ENCODE measurements around the gene PER2.
"Not testable (repeated sequence)": the region's sequence is repeated elsewhere in the genome, so short reads cannot be mapped to it uniquely, and the experiment has no call there.

The PER2 gene

DNA sequence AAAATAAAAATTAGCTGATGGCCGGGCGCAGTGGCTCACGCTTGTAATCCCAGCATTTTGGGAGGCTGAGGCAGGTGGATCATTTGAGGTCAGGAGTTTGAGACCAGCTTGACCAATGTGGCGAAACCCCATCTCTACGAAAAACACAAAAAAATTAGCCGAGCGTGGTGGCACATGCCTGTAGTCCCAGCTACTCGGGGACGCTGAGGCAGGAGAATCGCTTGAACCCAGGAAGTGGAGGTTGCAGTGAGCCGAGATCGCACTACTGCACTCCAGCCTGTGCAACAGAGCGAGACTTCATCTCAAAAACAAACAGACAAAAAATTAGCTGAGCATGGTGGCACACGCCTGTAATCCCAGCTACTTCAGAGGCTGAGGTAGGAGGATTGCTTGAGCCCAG is 22.3 kb upstream of the PER2 start:
- DNase-seq (ENCODE audit: insufficient read length, low spot score); FAIRE-seq: not testable (repeated sequence)

DNA sequence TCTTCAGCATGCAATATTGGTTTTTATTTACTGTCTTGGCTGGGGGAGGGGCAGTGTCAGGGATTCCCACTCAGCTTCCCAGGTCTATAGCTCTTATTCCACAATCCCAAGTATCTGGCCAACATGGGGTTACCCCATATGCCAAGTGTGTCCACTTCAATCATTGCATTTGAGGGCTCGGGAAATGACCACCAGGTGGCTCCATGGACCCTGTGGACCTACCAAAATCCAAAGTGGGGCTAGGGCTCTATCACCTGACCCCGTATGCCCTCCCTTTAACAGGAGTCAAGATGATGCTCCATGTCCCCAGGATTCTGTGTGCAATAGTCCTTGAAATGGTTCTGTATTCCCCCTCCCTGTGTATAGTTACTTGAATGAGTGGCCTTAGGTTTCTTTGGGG is 19.8 kb upstream of the PER2 start:
- DNase-seq (ENCODE audit: insufficient read length, low spot score) = no peak
- FAIRE-seq = no peak

DNA sequence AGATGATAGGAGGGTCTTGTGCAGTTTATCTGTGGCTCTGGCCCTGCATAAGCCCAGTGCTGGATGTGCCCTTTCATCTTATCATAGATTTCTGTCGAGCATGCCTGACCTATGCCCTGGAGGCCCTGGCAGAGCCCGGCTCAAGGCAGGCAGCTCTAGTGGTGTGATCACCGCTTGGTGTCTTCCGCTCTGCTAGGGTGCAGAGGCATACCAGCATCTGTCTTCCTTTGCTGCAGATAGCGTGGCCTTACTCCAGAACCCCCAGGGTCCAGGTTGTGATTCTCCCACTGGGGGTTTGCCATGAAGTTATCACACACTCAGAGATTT is 18.2 kb upstream of the PER2 start:
- no peak for FAIRE-seq
- no peak for DNase-seq (ENCODE audit: insufficient read length, low spot score)

DNA sequence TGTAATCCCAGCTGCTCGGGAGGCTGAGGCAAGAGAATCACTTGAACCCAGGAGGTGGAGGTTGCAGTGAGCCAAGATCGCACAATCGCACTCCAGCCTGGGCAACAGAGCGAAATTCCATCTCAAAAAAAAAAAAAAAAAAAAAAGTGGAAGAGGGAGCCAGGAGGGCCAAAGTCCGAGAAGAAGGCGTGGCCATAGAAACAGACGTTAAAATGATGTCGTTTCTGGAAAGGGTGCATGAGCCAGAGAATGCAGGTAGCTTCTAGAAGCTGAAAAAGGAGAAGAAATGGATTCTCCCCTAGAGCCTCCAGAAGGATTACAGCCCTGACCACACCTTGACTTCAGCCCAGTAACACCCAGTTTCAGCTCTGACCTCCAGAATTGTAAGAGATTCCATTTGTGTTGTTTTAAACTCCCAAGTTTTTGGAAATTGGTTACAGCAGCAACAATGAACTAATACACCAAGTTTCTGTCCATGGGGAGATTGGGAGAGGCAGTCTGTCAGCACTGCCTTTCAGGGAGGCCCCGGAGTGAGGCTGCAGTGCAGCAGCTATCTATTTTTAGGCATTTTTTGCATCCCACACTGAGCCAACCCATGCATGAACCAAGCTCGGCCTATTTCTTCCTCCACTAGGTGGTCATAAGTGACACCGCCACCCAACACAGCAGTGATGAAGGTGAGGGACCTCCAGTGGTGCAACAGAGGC is 17.7 kb upstream of the PER2 start:
- no peak for DNase-seq (ENCODE audit: insufficient read length, low spot score)
- FAIRE-seq = no peak

DNA sequence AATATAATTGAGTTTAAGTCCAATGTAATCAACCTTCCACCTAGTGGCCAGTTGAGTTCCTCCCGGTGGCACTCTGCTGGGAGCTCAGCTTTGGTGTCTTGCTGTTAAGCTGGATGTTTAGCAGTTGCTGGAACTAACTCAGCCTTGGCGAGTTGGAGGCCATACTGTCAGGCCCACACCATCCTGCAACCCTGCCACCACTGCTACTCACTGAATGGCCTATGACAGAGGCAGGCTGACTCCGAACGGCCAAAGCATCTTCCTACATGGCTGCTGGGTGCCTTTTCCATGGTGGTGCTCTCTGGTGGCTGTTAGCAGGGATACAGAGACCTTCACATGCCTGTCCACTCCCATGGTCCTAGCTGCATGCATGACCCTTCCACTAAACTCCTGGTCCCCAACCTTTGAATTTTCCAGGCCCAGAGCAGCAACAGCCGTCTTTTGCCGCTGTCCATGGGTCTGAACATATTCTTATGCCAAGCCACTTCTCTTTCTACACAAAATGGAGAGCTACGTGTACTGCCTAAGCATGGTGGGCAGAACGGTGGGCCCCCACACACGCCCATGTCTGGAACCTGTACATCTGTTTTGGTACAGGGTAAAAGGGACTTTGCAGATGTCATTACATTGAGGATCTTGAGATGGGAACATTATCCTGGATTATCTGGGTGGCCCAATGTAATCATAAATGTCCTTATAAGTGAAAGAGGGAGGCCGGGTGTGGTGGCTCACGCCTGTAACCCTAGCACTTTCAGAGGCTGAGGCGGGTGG is 16.9 kb upstream of the PER2 start:
- FAIRE-seq = peak; percentile 55
- DNase-seq (ENCODE audit: insufficient read length, low spot score) = no peak

- DNase-seq (ENCODE audit: insufficient read length, low spot score) (no peak), FAIRE-seq (no peak)
Observed at GRCh38 chr2:238304116-238304515, 15.7 kb upstream of the PER2 start.

DNA sequence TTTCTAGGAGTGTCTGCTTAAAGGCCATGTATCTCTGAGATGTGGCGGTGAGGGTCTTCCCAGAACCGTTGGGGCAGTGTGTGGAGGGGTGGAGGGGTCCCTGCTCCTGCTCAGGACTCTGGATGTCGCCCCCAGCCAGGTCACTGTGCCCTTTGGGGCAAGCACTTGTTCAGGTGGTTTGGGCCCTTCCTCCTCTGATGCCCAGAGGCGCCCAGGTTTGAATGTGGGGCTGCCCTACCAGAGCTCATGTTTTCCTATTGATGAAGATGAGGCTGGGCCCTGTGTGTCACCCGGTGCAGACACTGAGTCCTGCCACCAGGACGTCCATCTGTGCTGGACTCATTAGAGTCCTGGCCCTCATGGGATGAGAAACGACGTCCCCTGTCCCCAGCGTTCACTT is 14.3 kb upstream of the PER2 start:
- FAIRE-seq (no peak), DNase-seq (ENCODE audit: insufficient read length, low spot score) (no peak)

DNA sequence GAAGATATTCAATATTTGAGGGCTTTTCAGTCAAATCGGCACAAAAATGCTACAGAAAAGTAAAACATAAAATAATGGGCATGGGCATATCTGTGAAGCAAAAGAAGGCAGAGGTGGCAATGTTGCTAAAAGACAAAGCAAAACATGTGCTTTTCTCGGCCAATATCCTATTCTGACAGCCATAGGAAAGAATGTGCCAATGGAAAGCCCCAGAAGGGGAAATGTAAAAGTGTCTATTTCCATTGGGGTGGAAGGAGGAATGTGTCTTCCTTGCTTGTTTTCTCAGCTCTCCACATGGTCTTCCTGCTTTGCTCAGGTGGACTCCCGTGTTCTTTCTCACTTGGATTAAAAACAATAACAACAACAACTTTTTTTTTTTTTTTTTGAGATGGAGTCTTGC is 13.7 kb upstream of the PER2 start:
- DNase-seq (ENCODE audit: insufficient read length, low spot score) (no peak), FAIRE-seq (no peak)

DNA sequence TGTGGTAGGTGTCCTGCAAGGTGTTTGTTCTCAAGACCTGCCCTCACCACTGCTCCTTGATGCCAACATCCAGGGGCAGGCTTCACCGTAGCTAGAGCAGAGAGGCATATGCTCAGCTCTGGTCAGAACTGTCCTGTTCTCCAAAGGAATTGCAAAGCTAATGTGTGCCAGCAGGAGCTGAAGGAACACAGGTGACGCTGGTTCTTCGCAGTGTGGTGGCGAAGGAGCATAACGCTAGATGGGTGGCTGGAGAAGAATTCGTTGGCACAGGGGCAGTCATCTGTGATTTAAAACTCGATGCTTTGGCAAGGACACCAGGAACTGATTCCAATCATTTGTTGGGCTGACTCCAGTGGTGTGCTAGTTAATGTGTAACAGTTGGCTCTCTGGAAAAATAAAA is 11.4 kb upstream of the PER2 start:
- DNase-seq (ENCODE audit: insufficient read length, low spot score) (no peak), FAIRE-seq (no peak)

- DNase-seq (ENCODE audit: insufficient read length, low spot score) (no peak), FAIRE-seq (no peak)
Observed at GRCh38 chr2:238296638-238297457, 8.4 kb upstream of the PER2 start.

DNA sequence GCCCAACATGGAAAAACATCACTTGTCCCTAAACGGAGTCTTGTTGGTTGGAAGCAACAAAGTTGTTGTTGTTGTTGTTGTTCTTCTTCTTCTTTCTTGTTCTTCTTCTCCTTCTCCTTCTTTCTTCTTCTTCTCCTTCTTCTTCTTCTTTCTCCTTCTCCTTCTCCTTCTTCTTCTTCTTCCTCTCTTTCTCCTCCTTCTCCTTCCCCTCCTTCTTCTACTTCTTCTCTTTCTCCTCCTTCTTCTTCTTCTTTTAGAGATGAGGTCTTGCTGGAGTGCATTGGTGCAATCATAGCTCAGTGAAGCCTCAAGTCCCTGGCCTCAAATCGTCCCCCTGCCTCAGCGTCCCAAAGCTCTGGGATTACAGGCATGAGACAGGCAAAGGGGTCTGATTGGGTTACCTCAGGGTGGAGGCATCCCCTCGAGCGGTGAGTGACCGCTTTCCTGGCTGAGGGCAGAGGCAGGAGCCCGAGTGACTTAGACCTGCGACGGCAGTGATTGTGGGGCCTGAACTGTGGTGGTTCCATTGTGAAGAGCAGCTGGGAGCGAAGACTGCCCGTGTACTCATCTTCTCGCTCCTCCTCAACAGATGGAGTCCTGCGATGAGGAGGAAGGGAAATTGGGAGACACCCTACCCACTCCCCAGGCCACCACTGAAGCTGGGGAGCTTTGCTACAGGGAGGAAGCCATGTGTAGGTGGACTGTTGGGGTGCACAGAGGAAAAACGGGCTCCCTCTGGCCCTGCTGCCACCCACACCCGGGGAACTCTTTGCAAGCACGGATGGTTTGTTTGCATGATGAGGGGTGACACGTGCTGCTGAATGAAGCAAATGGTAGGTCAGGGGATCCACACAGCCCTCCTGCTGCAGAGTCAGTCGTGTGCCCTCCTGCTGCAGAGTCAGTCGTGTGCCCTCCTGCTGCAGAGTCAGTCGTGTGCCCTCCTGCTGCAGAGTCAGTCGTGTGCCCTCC is 7.0 kb upstream of the PER2 start:
- FAIRE-seq (no peak), DNase-seq (ENCODE audit: insufficient read length, low spot score) (no peak)

- DNase-seq (ENCODE audit: insufficient read length, low spot score) (no peak), FAIRE-seq (no peak)
Observed at GRCh38 chr2:238294393-238295143, 6.2 kb upstream of the PER2 start.

GRCh38 chr2:238294046-238294392 is 5.6 kb upstream of the PER2 start:
- DNase-seq (ENCODE audit: insufficient read length, low spot score) = no peak
- no peak for FAIRE-seq

DNA sequence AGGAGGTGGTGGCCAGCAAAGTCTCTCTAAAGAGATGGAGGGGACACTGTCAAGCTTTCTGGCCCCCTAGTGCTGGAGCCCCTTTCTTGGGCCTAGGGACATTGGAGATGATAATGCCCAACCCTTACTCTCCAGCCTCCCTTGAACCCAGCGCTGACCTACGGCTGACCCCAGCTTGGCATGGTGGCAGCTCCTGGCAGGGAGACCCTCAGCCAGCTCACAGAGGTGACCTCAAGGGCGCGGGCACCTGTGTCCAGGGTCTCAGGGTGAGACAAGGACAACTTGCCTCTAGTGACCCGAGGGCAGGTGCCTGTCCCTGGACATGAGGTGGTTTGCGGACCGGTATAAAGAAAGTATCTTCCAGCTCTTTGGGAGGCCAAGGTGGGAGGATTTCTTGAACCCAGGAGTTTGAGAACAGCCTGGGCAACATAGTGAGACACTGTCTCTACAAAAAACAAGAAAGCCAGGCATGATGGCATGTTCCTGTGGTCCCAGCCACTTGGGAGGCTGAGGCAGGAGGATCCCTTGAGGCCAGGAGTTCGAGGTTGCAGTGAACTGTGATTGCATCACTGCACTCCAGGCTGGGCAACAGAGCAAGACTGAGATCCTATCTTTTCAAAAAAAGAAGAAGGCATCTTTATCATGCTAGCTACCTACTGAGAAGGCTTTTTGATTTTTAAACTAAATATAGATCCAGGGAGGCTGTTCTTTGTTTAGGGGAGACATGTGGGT is 3.3 kb upstream of the PER2 start:
- DNase-seq (ENCODE audit: insufficient read length, low spot score) (no peak), FAIRE-seq (no peak)

DNA sequence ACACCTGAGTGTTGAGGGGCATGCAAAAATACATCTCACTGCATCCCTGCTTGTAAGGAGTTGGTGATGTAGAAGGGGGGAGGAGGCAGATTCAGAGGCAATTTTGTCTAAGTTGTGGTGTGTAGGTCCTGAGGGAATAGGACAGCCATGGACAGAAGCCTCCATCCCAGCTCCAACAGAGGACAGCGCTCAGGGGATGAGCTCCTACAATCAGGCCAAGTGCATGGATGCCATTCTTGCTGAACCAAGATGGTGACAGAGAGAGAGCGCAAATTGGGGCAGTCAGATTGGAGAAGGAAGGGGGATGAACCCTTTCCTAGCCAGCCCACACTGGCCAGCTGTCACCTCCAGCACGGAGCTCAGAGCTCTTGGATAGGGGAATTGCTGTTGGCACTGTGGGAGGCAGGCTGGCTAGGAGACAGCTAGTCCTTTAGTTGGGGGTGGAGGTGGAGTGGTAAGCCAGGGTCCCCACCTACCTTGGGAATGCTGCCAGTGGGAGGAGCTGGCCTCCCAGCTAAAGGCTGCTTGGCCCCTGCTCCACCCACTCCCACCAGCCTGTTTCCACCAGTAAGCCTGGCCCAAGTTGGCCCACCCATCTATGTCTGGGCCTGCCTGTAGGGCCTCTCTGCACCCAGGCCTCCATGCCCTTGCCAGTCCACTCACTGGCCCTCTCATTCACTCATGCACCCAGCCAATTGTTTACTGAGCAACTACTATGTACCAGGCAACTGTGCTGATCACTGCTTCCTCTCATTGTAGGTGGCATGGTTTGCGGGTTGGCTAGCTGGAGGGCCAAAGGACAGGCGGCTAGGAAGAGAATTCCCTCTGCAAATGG is 2.5 kb upstream of the PER2 start:
- DNase-seq (ENCODE audit: insufficient read length, low spot score) (no peak), FAIRE-seq (no peak)

DNA sequence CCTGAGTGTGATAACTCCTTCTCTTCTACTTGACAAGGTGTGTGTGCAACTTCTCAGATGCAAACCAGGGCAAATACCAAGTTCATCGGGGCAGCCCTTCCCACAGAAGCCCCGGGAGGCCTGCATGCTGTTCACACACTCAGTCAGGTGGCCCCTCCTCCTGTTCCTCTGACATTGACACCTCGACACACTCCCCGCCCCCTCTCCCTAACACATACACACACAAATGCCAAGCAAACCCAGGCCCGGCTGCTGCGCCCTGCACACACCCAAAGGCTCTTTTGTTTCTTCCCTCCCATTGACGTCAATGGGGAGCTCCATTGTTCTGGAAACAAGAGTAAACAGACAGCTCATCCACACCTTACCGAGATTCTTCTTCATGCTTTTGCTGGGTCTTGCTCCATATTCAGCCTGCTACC is 1.7 kb upstream of the PER2 start:
- FAIRE-seq (no peak), DNase-seq (ENCODE audit: insufficient read length, low spot score) (no peak)

GRCh38 chr2:238289574-238289973 is 1.2 kb upstream of the PER2 start:
- FAIRE-seq = no peak

More at GRCh38 chr2:238289574-238289973, 1.2 kb upstream of the PER2 start:
- DNase-seq (ENCODE audit: insufficient read length, low spot score) = no peak

All from HTR-8/SVneo (cell line).